ENCODE measurements around the gene ARGLU1.

DNA sequence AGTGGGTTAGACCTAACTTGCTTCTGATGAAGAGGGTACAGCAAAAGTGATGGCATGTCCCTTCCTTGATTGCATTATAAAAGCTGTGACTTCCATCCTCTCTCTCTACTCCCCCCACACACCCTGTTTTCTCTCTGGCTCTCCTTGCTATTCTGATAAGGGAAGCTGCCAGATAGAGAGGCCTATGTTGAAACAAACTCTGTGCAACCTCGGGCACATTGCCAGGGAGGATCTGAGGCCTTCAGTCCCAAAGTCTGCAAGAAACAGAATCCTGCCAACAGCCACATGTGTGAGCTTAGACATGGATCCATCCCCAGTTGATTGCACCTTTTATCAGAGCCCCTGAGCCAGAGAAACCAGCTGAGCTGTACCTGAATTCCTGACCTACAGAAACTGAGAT lies 44.8 kb upstream of the ARGLU1 start:
- TF ChIP-seq CTCF (IDR thresholded peaks at IDR 0.05) (no peak), ZFX (IDR thresholded peaks at IDR 0.05; ENCODE audit: borderline replicate concordance) (no peak)

Data from 22Rv1 (cell line).